Measurements from ENCODE around the gene FGF12.

Gene FGF12

GRCh38 chr3:192174283-192174682 is 553.1 kb downstream of the FGF12 start:
- no peak for TF ChIP-seq CTCF (IDR thresholded peaks at IDR 0.05; ENCODE audit: insufficient read depth, low read length, missing control alignments)
- POLR2A ChIA-PET = no interaction called here
- no peak overlapping the region for H3K4me3 ChIP-seq (ENCODE audit: low read depth, low read length)
- no peak for DNase-seq (ENCODE audit: low read depth, low spot score)
- CTCF ChIA-PET = no interaction called here

GRCh38 chr3:192171213-192171612 is 556.1 kb downstream of the FGF12 start:
- DNase-seq (ENCODE audit: low read depth, low spot score) = no peak
- ChIA-PET POLR2A (no interaction called here), CTCF (no interaction called here)
- no peak overlapping the region for H3K4me3 ChIP-seq (ENCODE audit: low read depth, low read length)
- no peak for TF ChIP-seq CTCF (IDR thresholded peaks at IDR 0.05; ENCODE audit: insufficient read depth, low read length, missing control alignments)

GRCh38 chr3:192170659-192171058 is 556.7 kb downstream of the FGF12 start:
- no peak overlapping the region for H3K4me3 ChIP-seq (ENCODE audit: low read depth, low read length)
- POLR2A ChIA-PET = no interaction called here
- CTCF ChIA-PET = no interaction called here
- no peak for TF ChIP-seq CTCF (IDR thresholded peaks at IDR 0.05; ENCODE audit: insufficient read depth, low read length, missing control alignments)
- no peak for DNase-seq (ENCODE audit: low read depth, low spot score)

GRCh38 chr3:192170031-192170430 is 557.3 kb downstream of the FGF12 start:
- ChIA-PET CTCF (no interaction called here), POLR2A (no interaction called here)
- TF ChIP-seq CTCF (IDR thresholded peaks at IDR 0.05; ENCODE audit: insufficient read depth, low read length, missing control alignments) = no peak
- no peak for DNase-seq (ENCODE audit: low read depth, low spot score)
- H3K4me3 ChIP-seq (ENCODE audit: low read depth, low read length) = no peak overlapping the region

- ChIA-PET CTCF (no interaction called here), POLR2A (no interaction called here)
- TF ChIP-seq CTCF (IDR thresholded peaks at IDR 0.05; ENCODE audit: insufficient read depth, low read length, missing control alignments) = no peak
- no peak overlapping the region for H3K4me3 ChIP-seq (ENCODE audit: low read depth, low read length)
- no peak for DNase-seq (ENCODE audit: low read depth, low spot score)
Observed at GRCh38 chr3:192169332-192169915, 557.9 kb downstream of the FGF12 start.

- H3K4me3 ChIP-seq (ENCODE audit: low read depth, low read length) = no peak overlapping the region
- ChIA-PET CTCF (no interaction called here), POLR2A (no interaction called here)
- no peak for TF ChIP-seq CTCF (IDR thresholded peaks at IDR 0.05; ENCODE audit: insufficient read depth, low read length, missing control alignments)
- no peak for DNase-seq (ENCODE audit: low read depth, low spot score)
Observed at GRCh38 chr3:192168202-192168601, 559.1 kb downstream of the FGF12 start.
